GM13976 (cell line): ENCODE results near the gene HS1BP3.

ENCODE experiments used
- DNase-seq: peaks from one replicate; pipeline ENCODE4 v3.0.0; 2012; ENCODE audit warnings: low spot score
- in situ Hi-C: fragments of 300-500 bp; cut with MboI; formaldehyde crosslinking; loops from one replicate; pipeline ENCODE4 v1.12.0; 2022; ENCODE audit warnings: low sequenced_read_pairs, mixed read lengths, inconsistent platforms; ENCODE audit not compliant: unreplicated experiment
- TF ChIP-seq, protein P1 (sequence below): IDR thresholded peaks from 2 replicates; pipeline ENCODE4 v1.5.1; 2012; ENCODE audit warnings: borderline replicate concordance, mild to moderate bottlenecking; ENCODE audit not compliant: insufficient read depth; ENCODE audit errors: extremely low read depth, missing control alignments, control extremely low read depth

HS1BP3 gene

DNA sequence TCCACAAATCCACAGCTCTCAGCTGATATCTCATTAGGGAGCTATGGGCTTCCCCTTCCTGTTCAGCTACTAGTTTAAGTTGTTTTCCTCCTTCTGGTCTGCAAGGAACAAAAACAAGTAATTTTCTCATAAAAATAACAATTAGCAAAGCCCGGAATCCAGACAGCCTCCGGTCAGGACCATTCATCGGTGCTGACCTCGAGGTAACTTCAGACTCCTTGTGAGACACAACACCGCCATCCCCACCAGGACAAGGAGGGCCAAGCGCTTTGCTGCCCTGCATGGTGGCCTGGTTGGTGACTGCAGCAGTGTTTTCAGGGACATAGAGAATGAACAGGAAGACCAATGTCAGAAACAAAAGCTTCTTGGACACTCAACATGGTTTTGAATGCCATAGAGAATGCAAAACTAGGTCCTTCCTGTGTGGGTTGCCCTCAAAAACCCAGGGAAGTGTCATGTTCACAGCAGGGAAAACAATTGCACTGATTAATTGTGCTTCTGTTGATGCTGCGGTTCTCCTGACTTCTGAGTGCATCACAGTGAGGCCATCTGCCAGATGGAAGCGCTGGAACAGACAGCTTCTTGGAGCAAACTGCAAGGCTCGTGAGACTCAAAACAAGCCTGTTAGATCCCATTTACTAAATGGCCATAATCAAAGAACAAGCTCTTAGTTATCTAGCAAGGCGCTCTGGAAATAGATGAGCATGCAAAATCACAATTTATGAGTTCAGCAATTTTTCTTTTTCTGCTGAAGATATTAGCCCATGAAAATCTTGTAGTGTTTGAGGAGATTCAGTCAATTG, 77.1 kb downstream of the HS1BP3 start:
- TF ChIP-seq, protein P1, sequence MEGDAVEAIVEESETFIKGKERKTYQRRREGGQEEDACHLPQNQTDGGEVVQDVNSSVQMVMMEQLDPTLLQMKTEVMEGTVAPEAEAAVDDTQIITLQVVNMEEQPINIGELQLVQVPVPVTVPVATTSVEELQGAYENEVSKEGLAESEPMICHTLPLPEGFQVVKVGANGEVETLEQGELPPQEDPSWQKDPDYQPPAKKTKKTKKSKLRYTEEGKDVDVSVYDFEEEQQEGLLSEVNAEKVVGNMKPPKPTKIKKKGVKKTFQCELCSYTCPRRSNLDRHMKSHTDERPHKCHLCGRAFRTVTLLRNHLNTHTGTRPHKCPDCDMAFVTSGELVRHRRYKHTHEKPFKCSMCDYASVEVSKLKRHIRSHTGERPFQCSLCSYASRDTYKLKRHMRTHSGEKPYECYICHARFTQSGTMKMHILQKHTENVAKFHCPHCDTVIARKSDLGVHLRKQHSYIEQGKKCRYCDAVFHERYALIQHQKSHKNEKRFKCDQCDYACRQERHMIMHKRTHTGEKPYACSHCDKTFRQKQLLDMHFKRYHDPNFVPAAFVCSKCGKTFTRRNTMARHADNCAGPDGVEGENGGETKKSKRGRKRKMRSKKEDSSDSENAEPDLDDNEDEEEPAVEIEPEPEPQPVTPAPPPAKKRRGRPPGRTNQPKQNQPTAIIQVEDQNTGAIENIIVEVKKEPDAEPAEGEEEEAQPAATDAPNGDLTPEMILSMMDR: no peak
- in situ Hi-C loops: no loop called here
- DNase-seq: no peak

GRCh38 chr2:20572221-20572620, 78.7 kb downstream of the HS1BP3 start:
- TF ChIP-seq, protein P1: no peak
- in situ Hi-C loops: no loop called here
- no peak for DNase-seq

DNA sequence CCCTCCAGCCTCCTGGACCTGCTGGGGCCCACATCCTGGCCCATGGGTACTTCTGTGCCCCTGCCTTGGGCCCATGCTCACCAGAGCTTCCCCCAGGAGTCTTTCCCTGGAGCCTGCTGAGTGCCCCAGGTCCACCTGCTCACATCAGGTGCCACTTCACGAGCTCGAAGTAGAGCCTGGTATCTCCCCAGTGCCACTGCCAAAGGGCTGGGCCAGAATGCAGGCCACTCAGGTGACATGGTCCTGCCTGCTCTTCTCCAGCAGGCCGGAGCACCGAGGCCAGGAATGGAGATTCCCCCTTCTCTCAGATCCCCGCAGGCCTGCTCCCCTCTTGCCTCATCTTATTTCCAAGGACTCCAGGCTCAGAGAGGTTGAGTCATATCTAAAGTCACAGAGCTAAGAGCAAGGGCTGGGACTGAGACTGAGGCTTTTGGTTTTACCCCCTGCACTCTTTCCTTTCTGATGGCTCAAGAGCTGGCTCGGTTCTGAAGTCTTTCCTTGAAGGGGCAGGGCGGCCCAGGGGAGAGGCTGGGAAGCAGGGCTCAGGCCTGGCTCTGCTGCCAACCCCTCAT, 79.2 kb downstream of the HS1BP3 start:
- no peak for DNase-seq
- in situ Hi-C loops: no loop called here
- TF ChIP-seq, protein P1: no peak

GRCh38 chr2:20571231-20571630, 79.7 kb downstream of the HS1BP3 start:
- TF ChIP-seq, protein P1: no peak
- DNase-seq: no peak
- in situ Hi-C loops: no loop called here

GRCh38 chr2:20570249-20570648, 80.6 kb downstream of the HS1BP3 start:
- TF ChIP-seq, protein P1: no peak
- in situ Hi-C loops: no loop called here
- no peak for DNase-seq

DNA sequence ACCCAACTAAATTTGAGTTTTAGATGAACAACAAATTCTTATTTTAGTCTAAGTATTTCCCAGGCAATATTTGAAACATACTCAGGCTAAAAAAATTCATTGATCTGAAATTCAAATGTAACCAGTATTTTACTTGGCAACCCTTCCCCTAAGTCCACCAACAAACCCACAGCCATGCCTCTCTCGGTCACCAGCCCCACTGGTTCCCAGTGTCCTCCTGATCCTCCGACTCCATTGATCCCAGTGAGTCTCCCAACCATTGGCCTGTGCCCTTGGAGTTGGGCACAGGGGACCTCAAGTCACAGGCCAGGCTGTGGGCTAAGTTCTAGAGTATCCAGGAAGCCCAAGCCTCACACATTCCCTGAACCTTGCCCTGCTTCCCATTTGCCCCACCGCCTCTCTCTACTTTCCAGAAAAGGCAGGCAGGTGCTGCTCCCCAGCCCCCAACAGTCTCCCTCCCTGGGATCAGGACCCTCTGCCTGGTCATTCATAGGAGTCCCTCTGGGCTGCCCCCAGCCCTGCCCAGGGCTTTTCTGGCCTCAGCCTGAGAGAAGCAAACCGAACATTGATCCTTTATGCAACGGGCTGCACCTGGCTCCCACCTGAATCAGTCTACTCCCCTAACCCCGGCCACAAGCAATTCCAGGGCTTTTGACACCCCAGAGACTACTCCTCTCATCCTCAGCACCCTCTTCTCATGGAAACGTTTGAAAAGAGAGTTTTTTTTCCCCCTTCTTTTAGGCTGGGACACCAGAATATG, 81.3 kb downstream of the HS1BP3 start:
- in situ Hi-C loops: no loop called here
- DNase-seq: no peak
- TF ChIP-seq, protein P1: no peak
